ENCODE measurements around the gene CLDN24. TPM values are rescaled to one million over a fixed set of nuclear protein-coding genes. Genes with fewer than 3 reads are reported as not detected.

Gene CLDN24
- total and polyA plus RNA-seq, 7 donors: not detected

DNA sequence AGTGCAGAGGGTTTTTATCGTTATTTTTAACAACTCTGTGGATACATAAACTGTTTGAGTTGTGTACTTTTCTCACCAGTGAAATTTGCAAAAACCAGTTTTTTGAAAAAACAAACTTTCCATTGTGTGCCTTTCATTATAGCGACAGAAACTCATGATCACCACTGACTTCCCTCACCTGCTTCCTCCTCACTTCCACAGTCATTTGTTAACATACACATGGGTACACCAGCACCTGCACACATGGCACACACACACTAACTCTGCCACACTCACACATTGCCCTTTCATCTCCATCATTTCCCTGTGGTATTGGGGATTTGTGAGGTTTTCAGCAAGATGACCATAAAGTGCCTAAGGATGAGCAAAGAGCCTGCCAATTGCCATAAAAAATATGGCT lies 22.8 kb downstream of the CLDN24 start:
- no peak overlapping the region for H3K4me3 ChIP-seq
- H3K36me3 ChIP-seq (ENCODE audit: insufficient read depth in 1 of 2, low read depth in 1 of 2): peaks cover 4 to 17% of the 10 kb centered on the region in 2 donors
- H3K27ac ChIP-seq: no peak overlapping the region
- DNase-seq: no peak
- intact Hi-C loops (cut with DNase I): no loop called here
- H3K4me1 ChIP-seq: no peaks in the 10 kb centered on the region
- no peaks in the 10 kb centered on the region for H3K9me3 ChIP-seq
- no peak for ATAC-seq
- TF ChIP-seq, protein P1, sequence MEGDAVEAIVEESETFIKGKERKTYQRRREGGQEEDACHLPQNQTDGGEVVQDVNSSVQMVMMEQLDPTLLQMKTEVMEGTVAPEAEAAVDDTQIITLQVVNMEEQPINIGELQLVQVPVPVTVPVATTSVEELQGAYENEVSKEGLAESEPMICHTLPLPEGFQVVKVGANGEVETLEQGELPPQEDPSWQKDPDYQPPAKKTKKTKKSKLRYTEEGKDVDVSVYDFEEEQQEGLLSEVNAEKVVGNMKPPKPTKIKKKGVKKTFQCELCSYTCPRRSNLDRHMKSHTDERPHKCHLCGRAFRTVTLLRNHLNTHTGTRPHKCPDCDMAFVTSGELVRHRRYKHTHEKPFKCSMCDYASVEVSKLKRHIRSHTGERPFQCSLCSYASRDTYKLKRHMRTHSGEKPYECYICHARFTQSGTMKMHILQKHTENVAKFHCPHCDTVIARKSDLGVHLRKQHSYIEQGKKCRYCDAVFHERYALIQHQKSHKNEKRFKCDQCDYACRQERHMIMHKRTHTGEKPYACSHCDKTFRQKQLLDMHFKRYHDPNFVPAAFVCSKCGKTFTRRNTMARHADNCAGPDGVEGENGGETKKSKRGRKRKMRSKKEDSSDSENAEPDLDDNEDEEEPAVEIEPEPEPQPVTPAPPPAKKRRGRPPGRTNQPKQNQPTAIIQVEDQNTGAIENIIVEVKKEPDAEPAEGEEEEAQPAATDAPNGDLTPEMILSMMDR (IDR thresholded peaks at IDR 0.05): no peak
- H3K27me3 ChIP-seq (ENCODE audit: insufficient read depth in 3 of 3, low read length in 2 of 3): no peaks in the 10 kb centered on the region
- WGBS, 3 donors: 58 to 85% (median 69%) methylated on average over 2 of the region's 2 CpGs

DNA sequence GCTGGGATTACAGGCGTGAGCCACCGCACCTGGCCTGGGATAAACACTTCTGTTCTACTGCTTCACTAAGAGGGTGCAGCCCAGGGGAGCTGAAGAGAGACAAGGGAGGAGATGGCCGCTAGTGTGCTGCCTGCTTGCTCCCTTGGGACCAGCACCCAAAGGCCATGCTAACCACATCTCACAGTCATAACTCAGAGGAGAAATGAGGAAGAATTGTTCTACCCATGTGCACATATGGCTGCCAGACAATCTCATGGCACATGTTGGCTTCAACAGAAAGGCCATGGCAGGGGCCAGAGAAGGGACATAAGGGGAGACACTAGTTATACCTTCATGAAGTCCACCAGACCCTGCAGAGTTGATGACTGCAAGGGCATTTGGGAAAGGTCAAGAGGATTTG lies 24.6 kb downstream of the CLDN24 start:
- no peak for ATAC-seq
- Histone ChIP-seq H3K4me1 (no peaks in the 10 kb centered on the region), H3K36me3 (ENCODE audit: insufficient read depth in 1 of 2, low read depth in 1 of 2) (peaks cover 0 to 25% of the 10 kb centered on the region in 2 donors), H3K4me3 (no peak overlapping the region), H3K27me3 (ENCODE audit: insufficient read depth in 3 of 3, low read length in 2 of 3) (no peaks in the 10 kb centered on the region), H3K9me3 (no peaks in the 10 kb centered on the region), H3K27ac (no peak overlapping the region)
- TF ChIP-seq, protein P1 (IDR thresholded peaks at IDR 0.05): no peak
- intact Hi-C loops (cut with DNase I): no loop called here
- DNase-seq: no peak
- WGBS, 3 donors: 94 to 100% (median 98%) methylated on average over 3 of the region's 3 CpGs

DNA sequence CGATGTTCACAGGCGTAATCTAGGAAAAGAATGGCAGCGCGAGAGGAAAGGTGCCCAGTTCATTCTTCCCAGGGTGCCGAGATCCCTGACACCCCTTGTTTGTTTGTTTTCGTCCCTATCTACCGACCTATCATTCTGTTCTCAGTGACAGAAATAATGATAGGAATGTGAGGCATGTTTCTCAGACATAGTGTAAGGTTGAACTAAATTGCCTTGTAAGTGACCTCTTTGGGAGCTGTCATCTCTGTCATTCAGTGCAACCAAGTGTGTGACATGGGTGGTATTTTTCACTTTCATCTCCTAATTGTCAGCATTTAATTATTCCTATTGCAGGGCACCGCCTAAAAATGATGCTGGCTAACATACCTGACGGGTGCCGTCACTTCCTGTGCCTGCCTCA lies 26.5 kb downstream of the CLDN24 start:
- no peaks in the 10 kb centered on the region for H3K27me3 ChIP-seq (ENCODE audit: insufficient read depth in 3 of 3, low read length in 2 of 3)
- peaks cover 3 to 35% of the 10 kb centered on the region in 2 donors for H3K36me3 ChIP-seq (ENCODE audit: insufficient read depth in 1 of 2, low read depth in 1 of 2)
- no peaks in the 10 kb centered on the region for H3K4me1 ChIP-seq
- DNase-seq: no peak
- H3K9me3 ChIP-seq: no peaks in the 10 kb centered on the region
- intact Hi-C loops (cut with DNase I): no loop called here
- 88 to 90% (median 88%) methylated on average over 10 of the region's 10 CpGs for WGBS, 3 donors
- TF ChIP-seq, protein P1 (IDR thresholded peaks at IDR 0.05): no peak
- ATAC-seq: no peak
- no peak overlapping the region for H3K27ac ChIP-seq
- H3K4me3 ChIP-seq: no peak overlapping the region

DNA sequence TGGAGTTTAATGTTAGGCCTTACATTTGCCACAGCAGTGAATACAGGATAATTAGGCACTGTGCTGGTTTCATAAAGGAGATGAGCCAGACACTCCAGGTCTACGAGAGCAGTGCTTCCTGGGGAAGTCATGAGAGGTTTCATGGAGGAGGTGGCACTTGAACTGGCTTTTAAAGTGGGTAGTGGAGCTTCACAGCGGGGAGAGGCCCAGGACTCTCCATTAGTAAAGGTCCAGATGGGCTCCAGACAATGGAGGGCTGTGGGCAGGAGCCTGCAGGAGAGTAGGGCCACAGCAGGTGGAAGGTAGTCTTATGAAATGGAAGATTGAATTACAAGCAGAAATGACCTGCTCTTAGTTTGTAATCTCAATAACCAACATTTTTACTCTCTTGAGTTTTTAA lies 31.2 kb downstream of the CLDN24 start:
- 91 to 98% (median 96%) methylated on average over 2 of the region's 2 CpGs for WGBS, 3 donors
- ATAC-seq (no peak), DNase-seq (no peak)
- H3K4me1 ChIP-seq: no peaks in the 10 kb centered on the region
- no peak overlapping the region for H3K4me3 ChIP-seq
- TF ChIP-seq, protein P1 (IDR thresholded peaks at IDR 0.05): no peak
- no peak overlapping the region for H3K27ac ChIP-seq
- intact Hi-C loops (cut with DNase I): no loop called here
- no peaks in the 10 kb centered on the region for H3K9me3 ChIP-seq
- peaks cover 4 to 78% of the 10 kb centered on the region in 2 donors for H3K36me3 ChIP-seq (ENCODE audit: insufficient read depth in 1 of 2, low read depth in 1 of 2)
- H3K27me3 ChIP-seq (ENCODE audit: insufficient read depth in 3 of 3, low read length in 2 of 3): no peaks in the 10 kb centered on the region

DNA sequence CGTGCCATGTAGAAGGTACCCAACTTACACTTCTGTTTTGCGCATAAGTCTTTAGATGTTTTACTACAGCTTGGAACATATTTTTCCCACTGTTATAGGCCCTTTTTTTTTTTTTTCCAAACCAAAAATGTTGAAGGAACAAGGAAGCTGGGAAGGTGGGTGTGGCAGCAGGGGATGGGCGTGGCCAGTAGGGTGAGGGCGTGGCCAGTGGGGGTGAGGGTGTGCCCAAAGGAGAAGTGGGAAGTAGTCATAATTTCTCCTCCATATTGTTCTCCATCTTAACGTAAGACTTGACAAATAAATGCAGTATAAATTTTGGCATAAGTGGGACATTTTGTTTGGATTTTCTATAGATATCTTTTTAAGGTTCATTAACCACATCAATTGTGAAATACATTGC lies 32.5 kb downstream of the CLDN24 start:
- WGBS, 3 donors: 95 to 96% (median 95%) methylated on average over 5 of the region's 5 CpGs
- H3K27ac ChIP-seq: no peak overlapping the region
- TF ChIP-seq, protein P1 (IDR thresholded peaks at IDR 0.05): no peak
- DNase-seq (no peak), ATAC-seq (no peak)
- H3K36me3 ChIP-seq (ENCODE audit: insufficient read depth in 1 of 2, low read depth in 1 of 2): peaks cover 4 to 78% of the 10 kb centered on the region in 2 donors
- H3K27me3 ChIP-seq (ENCODE audit: insufficient read depth in 3 of 3, low read length in 2 of 3): no peaks in the 10 kb centered on the region
- intact Hi-C loops (cut with DNase I): no loop called here
- H3K4me3 ChIP-seq: no peak overlapping the region
- no peaks in the 10 kb centered on the region for H3K9me3 ChIP-seq
- no peaks in the 10 kb centered on the region for H3K4me1 ChIP-seq
